ENCODE measurements around the gene ZNF580. TPM values are rescaled to one million over a fixed set of nuclear protein-coding genes. Genes with fewer than 3 reads are reported as not detected.

ZNF580 gene
- total RNA-seq, 1 donor from 2014 or later, result 79.8 TPM

GRCh38 chr19:55679343-55680257 lies 38.8 kb downstream of the ZNF580 start:
- no peak for DNase-seq (ENCODE audit: extremely low spot score, unreplicated experiment)
- no peaks in the 10 kb centered on the region for H3K27me3 Mint-ChIP-seq (ENCODE audit: unreplicated experiment)
- H3K4me1 Mint-ChIP-seq (ENCODE audit: unreplicated experiment), result peaks cover 27% of the 10 kb centered on the region
- no peak overlapping the region for H3K4me3 Mint-ChIP-seq (ENCODE audit: unreplicated experiment)
- H3K27ac Mint-ChIP-seq (ENCODE audit: unreplicated experiment), result no peak overlapping the region
- TF ChIP-seq CTCF (IDR thresholded peaks at IDR 0.05), result no peak
- peaks cover 15% of the 10 kb centered on the region for H3K36me3 Mint-ChIP-seq (ENCODE audit: unreplicated experiment)
- no peaks in the 10 kb centered on the region for H3K9me3 Mint-ChIP-seq (ENCODE audit: unreplicated experiment)

- H3K27me3 Mint-ChIP-seq (ENCODE audit: unreplicated experiment), result no peaks in the 10 kb centered on the region
- H3K4me1 Mint-ChIP-seq (ENCODE audit: unreplicated experiment), result peaks cover 25% of the 10 kb centered on the region
- H3K36me3 Mint-ChIP-seq (ENCODE audit: unreplicated experiment), result peaks cover 15% of the 10 kb centered on the region
- no peak overlapping the region for H3K27ac Mint-ChIP-seq (ENCODE audit: unreplicated experiment)
- DNase-seq (ENCODE audit: extremely low spot score, unreplicated experiment), result no peak
- TF ChIP-seq CTCF (IDR thresholded peaks at IDR 0.05), result no peak
- H3K9me3 Mint-ChIP-seq (ENCODE audit: unreplicated experiment), result no peaks in the 10 kb centered on the region
- H3K4me3 Mint-ChIP-seq (ENCODE audit: unreplicated experiment), result no peak overlapping the region
Measured at GRCh38 chr19:55680339-55681130, 39.7 kb downstream of the ZNF580 start.

GRCh38 chr19:55681131-55682092 lies 40.6 kb downstream of the ZNF580 start:
- no peaks in the 10 kb centered on the region for H3K9me3 Mint-ChIP-seq (ENCODE audit: unreplicated experiment)
- H3K4me1 Mint-ChIP-seq (ENCODE audit: unreplicated experiment), result peaks cover 17% of the 10 kb centered on the region
- H3K36me3 Mint-ChIP-seq (ENCODE audit: unreplicated experiment), result peaks cover 21% of the 10 kb centered on the region
- H3K4me3 Mint-ChIP-seq (ENCODE audit: unreplicated experiment), result no peak overlapping the region
- TF ChIP-seq CTCF (IDR thresholded peaks at IDR 0.05), result no peak
- no peaks in the 10 kb centered on the region for H3K27me3 Mint-ChIP-seq (ENCODE audit: unreplicated experiment)
- DNase-seq (ENCODE audit: extremely low spot score, unreplicated experiment), result no peak
- H3K27ac Mint-ChIP-seq (ENCODE audit: unreplicated experiment), result no peak overlapping the region

- no peak overlapping the region for H3K4me3 Mint-ChIP-seq (ENCODE audit: unreplicated experiment)
- DNase-seq (ENCODE audit: extremely low spot score, unreplicated experiment), result no peak
- TF ChIP-seq CTCF (IDR thresholded peaks at IDR 0.05), result no peak
- peaks cover 4% of the 10 kb centered on the region for H3K4me1 Mint-ChIP-seq (ENCODE audit: unreplicated experiment)
- no peaks in the 10 kb centered on the region for H3K27me3 Mint-ChIP-seq (ENCODE audit: unreplicated experiment)
- peaks cover 19% of the 10 kb centered on the region for H3K36me3 Mint-ChIP-seq (ENCODE audit: unreplicated experiment)
- no peaks in the 10 kb centered on the region for H3K9me3 Mint-ChIP-seq (ENCODE audit: unreplicated experiment)
- no peak overlapping the region for H3K27ac Mint-ChIP-seq (ENCODE audit: unreplicated experiment)
Measured at GRCh38 chr19:55683449-55684261, 42.9 kb downstream of the ZNF580 start.
